ENCODE data around the gene IQSEC3.
"Not testable (repeated sequence)": the region's sequence is repeated elsewhere in the genome, so short reads cannot be mapped to it uniquely, and the experiment has no call there.

Gene IQSEC3

GRCh38 chr12:115518-115917, 49.0 kb downstream of the IQSEC3 start:
- no peak for DNase-seq

GRCh38 chr12:115960-116915, 49.7 kb downstream of the IQSEC3 start:
- DNase-seq = no peak

- DNase-seq = no peak
Observed at GRCh38 chr12:117311-117710, 50.7 kb downstream of the IQSEC3 start.

DNA sequence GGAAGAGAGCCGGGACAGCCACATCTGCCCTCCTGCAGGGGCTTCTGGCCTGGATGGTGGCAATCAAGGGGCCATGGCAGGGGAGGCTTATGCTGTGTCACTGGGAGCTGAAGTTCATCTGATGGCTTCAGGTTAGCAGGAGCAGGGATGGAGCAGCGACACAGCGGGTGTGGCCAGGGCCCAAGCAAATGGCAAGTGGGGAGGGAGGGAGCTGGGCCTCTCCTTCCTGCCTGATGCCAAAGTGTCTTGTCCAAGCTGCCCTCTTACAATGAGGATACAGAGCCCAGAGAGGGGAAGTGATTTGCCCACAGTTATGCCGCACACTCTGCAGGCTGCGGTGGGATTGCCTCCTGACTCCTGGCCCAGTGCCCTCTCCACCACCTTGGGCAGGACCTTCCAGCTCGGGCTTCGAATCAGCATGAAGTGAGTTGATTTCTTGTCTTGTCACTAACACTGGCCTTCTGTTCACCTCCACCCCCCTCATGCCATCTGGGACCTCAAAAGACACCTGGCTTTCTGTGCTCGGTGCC, 51.3 kb downstream of the IQSEC3 start:
- DNase-seq = no peak

GRCh38 chr12:118591-118990, 52.0 kb downstream of the IQSEC3 start:
- no peak for DNase-seq

GRCh38 chr12:120951-121350, 54.4 kb downstream of the IQSEC3 start:
- DNase-seq = no peak

DNA sequence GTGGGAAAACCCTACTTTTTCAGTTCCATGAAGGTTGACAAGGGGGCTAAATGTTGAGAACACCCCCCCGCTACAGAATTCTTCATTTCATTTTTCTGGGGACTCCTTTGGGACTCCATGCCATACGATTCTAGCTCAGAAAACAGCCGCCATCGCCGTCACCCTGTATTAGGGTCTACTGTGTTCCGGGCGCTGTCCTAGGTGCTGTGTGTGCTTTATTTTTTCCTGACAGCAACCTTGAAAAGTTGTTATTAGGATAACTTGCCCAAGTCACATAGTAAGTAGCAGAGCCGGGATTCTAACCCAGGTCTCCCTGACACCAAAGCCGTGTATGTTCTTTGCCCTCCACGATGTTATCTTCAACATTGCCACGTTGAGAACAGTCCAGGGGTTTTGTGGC, 55.1 kb downstream of the IQSEC3 start:
- DNase-seq = no peak

DNA sequence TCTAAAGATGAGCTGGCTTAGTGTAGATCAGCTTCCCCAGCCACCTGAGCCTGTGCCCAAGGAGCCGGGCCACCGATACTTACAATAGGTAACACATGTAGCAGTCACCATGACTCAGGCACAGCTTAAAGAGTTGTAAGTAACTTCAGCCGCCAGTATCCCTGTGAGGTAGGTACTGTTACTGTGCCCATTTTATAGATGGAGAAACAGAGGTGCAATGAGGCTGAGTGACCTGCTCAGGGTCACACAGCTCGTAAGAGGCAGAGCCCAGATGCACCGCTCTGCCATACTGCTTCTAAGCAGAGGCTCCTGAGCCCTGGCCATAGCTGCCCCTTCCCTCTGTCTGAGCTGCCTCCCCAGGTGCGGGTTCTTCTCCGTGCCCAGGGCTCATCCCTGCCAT, 58.5 kb downstream of the IQSEC3 start:
- no peak for DNase-seq

DNA sequence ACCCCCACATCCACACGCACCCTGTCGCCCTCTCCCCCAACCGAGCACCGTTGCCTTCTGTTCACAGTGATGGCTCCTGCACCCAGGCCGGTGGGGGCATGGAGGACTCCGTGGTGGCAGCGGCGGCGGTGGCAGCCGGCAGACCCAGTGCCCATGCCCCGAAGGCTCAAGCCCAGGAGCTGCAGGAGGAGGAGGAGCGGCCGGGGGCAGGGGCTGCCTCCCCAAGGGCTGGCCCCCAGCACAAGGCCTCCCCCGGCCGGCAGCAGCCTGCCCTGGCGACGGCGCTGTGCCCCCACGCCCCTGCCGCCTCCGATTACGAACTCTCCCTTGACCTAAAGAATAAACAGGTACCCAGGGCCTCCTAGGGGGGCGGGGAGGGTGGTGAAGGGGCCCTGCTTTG, 59.0 kb downstream of the IQSEC3 start:
- DNase-seq = no peak

DNA sequence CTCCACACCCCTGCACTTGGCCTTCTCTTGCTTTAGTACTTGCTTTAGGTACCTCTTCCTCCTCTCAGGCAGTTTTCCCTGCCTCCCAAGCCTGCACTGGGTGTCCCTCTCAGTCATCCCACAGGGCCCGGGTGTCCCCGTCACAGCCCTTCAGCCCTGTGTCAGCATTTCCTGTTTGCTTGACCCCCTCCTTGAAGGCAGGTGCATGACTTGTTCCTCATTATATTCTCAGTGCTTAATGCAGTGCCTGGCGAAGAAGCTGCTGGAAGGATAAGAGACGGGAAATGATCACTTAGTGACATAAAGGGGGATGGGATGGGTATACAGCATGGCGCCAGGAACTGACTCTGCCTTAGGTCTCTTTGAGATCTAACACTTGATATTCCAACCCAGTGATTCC, 61.5 kb downstream of the IQSEC3 start:
- DNase-seq = no peak

DNA sequence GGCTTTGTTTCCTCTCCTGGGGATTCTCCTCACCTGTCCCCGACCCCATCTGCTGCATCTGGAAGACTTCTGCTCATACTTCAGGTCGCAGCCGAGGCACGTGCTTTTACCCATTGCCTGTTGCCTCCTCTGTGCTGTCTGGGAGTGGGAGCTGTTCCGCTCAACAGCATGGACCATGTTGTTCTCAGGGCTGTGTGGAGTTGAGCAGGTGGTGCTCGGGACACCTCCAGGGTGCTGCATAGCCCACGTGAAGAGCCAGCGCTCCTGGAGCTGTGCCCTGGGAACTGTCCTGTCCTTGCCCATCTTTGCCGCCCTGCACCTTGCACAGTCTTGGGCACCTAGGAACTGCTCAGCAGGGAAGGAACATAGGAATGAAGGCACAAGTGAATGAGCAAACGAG, 62.4 kb downstream of the IQSEC3 start:
- DNase-seq = no peak

DNA sequence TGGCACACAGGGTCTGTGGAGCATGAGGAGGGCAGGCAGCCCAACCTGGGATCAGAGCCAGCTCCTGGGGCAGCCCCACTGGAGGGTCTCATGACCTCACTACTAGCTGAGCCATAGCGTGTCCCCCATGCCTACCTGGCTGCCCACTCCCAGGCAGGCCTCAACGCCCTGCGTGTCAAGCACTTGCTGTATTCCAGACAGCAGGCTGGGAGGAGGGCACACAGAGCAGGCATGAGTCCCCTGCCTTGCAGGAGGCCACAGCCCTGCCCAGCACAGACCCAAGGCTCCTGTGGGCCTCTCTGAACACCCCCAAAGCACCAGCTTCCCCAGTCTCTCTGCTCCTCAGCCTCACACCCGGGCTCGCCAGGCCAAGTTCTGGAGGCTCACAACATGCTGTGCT, 64.0 kb downstream of the IQSEC3 start:
- no peak for DNase-seq

DNA sequence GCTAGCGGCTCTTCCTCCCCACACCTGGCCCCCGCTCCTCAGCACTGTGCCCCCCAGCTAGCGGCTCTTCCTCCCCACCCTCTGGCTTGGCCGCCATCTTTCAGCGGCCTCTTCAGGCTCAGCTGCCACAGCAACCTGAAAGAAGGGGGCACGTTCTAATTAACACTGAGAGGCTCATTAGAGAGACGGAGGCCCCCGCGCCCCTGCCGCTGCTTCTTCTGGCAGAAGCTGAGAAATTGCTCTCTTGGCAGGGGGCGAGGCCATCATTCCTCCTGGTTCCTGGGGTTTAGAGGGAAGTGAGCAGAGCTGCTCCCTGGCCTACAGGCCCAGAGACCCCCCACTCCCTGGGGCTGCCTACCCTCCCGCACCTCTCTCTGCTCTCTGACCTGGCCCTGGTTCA, 64.4 kb downstream of the IQSEC3 start:
- no peak for DNase-seq

- DNase-seq = no peak
Observed at GRCh38 chr12:131732-132495, 65.3 kb downstream of the IQSEC3 start.

DNA sequence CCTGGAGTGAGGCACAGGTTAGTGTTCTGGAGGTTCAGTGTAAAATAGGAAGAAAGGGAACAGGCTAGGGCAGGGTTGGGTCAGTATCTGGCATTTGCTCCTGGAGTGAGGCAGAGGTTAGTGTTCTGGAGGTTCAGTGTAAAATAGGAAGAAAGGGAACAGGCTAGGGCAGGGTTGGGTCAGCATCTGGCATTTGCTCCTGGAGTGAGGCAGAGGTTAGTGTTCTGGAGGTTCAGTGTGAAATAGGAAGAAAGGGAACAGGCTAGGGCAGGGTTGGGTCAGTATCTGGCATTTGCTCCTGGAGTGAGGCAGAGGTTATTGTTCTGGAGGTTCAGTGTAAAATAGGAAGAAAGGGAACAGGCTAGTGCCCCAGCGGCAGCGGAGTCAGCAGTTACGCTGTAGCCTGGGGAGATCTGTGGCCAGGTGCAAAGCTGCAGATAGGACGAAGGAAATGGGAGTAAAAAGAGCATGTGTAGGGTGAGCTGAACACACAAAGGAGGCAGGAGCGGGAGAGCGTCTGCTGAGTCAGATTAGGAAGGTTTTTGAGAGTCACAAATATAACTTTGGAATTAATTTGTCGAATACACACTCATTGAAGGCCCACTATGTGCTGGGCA, 67.2 kb downstream of the IQSEC3 start:
- not testable (repeated sequence) for DNase-seq

DNA sequence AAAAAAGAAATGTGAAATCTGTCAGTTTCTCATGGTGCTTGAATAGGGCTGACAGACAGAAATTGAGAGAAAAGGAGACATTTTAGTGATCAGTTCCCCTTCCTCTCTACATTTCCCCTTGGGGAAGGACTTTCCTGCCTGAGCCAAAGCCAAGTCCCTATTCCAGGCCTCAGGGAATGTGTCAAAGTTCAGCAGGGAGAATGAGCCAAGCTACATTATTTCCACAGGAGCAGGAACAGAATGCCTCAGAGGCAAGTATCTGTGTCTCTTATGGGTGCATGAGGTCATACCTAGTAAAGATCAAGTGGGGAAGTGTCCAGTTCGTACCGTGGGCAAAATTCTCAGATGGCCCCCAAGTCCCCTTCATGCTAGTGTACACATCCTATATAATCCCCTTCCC, 68.6 kb downstream of the IQSEC3 start:
- DNase-seq = no peak

DNA sequence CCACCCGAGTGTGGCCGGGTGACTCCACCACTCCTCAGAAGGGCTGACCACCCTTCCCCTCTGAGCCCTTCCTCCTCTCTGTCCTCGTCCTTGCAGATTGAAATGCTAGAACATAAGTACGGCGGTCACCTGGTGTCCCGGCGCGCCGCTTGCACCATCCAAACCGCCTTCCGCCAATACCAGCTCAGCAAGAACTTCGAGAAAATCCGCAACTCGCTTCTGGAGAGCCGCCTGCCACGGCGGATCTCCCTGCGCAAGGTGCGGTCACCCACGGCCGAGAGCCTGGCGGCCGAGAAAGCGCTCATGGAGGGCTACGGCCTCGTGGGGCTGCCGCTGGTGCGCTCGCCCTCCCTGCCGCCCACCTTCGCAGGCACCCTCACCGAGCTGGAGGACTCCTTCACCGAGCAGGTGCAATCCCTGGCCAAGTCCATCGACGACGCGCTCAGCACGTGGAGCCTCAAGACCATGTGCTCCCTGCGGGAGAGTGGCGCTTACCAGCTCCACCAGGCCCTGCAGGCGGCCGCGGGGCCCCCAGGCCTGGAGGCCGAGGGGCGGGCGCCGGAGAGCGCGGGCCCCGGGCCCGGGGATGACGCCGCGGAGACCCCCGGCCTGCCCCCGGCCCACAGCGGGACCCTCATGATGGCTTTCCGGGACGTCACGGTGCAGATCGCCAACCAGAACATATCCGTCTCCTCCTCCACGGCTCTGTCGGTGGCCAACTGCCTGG, 71.8 kb downstream of the IQSEC3 start:
- no peak for DNase-seq

DNA sequence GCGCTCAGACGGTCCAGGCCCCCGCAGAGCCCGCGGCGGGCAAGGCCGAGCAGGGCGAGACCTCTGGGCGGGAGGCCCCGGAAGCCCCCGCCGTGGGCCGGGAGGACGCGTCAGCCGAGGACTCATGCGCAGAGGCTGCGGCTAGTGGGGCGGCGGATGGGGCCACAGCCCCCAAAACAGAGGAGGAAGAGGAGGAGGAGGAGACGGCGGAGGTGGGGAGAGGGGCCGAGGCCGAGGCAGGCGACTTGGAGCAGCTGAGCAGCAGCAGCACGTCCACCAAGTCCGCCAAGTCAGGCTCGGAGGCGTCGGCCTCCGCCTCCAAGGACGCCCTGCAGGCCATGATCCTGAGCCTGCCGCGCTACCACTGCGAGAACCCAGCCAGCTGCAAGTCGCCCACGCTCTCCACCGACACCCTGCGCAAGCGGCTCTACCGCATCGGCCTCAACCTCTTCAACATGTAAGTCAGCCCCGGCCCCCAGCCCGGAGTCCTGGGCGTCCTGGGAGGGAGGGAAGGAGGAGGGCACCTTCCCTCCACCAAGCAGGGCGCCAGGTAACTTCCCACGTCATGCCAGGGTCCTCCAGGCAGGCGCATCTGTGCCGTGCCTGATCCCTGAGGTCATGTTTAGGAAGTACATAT, 72.4 kb downstream of the IQSEC3 start:
- DNase-seq = no peak

- no peak for DNase-seq
Observed at GRCh38 chr12:139585-139984, 73.0 kb downstream of the IQSEC3 start.

DNA sequence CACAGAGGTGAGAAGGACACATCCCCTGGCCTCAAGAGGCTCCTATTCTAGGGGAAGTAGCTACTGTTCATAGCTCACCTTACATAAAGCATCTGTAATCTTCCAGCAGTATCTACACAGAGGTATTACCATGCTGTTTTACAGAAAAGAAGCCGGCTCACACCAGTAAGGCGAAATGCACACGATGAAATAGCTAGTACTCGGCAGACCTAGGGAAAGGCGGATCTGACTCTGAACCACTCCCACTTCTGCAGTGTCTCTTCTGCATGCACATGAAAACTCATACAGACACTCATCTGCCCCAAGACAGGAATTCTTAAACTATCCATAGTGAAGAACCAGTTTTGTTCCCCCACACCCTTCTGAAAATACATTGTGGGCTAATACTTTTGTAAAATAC, 73.6 kb downstream of the IQSEC3 start:
- DNase-seq = no peak

DNA sequence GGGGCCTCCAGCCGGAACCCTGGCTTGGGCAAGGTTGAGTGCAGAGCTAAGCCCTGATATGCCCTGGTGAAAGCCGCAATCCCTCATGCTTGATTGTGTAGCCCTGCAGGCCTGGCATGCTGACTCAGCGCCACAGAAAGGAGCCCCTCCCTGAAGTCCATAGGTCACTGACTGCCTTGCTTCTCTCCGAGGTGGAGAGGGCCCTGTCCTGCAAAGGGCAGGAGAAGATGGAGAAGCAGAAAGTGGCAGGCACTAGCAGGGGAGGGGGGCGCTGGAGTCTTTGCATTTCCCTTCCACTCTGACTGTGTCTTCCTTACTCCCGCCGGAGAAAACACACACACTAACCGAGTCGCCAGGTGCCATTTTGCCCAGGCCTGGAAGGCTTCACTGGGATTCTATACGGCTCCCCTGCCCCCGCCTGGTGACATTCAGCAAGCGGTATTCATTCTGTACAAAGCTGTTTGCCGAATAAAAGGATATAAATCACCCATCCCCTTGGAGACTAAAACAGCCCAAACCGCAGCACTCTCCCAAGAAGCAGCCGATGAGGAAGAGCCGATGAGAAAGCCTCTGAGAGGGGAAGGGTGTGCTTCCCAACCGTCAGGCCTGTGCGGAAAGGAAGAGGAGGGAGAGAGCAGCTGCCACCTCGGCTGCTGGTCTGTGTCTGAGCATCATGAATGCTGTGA, 77.5 kb downstream of the IQSEC3 start:
- no peak for DNase-seq

Data from SIG-M5 (cell line).